Fibroblast of lung (primary cell): ENCODE data around the gene IGF2R.

Experiments
- EZH2 ChIP-seq: IDR thresholded peaks from 2 replicates; pipeline ENCODE4 v1.5.1; 2012; ENCODE audit warnings: low read length, control low read depth, mild to moderate bottlenecking; ENCODE audit errors: missing control alignments
- TF ChIP-seq, protein P1 (sequence below), 2 donors: IDR thresholded peaks in 1 of 2; conservative IDR thresholded peaks in 1 of 2; 1 replicate in 1 of 2; 2 replicates in 1 of 2; pipeline ENCODE4 v1.5.1; 2011 to 2012; ENCODE audit warnings: low read length in 2 of 2, control low read depth in 1 of 2, inconsistent platforms in 1 of 2, low read depth in 1 of 2, mild to moderate bottlenecking in 1 of 2

DNA sequence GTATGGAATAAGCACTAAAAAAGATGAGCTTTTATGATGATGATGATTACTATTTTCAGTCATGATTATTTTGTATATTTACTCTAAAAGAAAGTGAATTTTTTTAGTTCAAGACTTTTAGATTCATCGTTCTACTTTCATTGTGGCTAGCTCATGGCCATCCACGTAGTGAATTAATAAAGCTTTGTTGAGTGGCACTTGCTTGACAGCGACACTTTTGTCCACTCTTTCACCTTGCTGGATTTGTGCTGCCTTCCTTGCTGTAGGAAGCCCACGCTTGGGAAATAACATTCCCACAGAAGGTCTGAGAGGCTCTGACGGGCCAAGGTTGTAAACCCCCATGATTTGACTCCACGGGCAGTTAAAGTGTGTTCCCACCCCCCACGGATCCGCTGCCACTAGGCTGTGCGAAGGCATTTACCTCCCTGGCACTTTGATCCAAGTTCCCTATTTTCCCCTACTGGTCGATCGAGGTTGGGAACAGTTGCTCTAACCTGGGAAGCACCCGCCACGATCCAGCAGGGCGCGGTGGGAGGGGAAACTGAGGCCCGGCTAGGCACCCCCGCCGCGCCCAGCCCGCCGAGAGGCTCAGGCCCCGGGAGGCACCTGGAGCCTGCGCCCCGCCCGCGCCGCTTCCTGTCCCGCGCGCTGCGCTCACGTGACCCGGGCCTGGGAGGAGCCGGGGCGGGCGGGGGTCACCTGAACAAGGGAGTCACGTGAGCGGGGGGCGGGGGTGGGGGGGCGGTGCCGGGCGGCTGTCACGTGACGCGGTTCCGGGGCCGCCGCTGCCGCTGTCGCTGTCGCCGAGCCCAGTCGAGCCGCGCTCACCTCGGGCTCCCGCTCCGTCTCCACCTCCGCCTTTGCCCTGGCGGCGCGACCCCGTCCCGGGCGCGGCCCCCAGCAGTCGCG lies at the start of gene IGF2R:
- TF ChIP-seq, protein P1, sequence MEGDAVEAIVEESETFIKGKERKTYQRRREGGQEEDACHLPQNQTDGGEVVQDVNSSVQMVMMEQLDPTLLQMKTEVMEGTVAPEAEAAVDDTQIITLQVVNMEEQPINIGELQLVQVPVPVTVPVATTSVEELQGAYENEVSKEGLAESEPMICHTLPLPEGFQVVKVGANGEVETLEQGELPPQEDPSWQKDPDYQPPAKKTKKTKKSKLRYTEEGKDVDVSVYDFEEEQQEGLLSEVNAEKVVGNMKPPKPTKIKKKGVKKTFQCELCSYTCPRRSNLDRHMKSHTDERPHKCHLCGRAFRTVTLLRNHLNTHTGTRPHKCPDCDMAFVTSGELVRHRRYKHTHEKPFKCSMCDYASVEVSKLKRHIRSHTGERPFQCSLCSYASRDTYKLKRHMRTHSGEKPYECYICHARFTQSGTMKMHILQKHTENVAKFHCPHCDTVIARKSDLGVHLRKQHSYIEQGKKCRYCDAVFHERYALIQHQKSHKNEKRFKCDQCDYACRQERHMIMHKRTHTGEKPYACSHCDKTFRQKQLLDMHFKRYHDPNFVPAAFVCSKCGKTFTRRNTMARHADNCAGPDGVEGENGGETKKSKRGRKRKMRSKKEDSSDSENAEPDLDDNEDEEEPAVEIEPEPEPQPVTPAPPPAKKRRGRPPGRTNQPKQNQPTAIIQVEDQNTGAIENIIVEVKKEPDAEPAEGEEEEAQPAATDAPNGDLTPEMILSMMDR (conservative IDR thresholded peaks at IDR 0.05 in 1 of 2, IDR thresholded peaks at IDR 0.05 in 1 of 2; ENCODE audit: low read depth in 1 of 2, low read length in 2 of 2), result peak in 1 of 2 donors; percentile 15
- TF ChIP-seq EZH2, result no peak
